OCI-LY1 (cell line): Measurements from ENCODE around the gene SMAD6.

Experiments
- H2AFZ ChIP-seq: fragments of 200-600 bp; sonication (generic), shearing (Covaris generic); 2 replicates; pipeline ENCODE4 v1.6.0; 2014; ENCODE audit warnings: antibody characterized with exemption, mild to moderate bottlenecking, low read length
- H3F3A ChIP-seq: fragments of 200-600 bp; sonication (generic), shearing (Covaris generic); 2 replicates; pipeline ENCODE4 v1.6.0; 2014; ENCODE audit warnings: mild to moderate bottlenecking, antibody characterized with exemption, low read length, moderate library complexity; ENCODE audit not compliant: insufficient read depth
- H3K27ac ChIP-seq: fragments of 200-600 bp; sonication (generic); 2 replicates; pipeline ENCODE4 v1.5.1; 2014; ENCODE audit warnings: low read length, mixed run types, mild to moderate bottlenecking, low read depth; ENCODE audit not compliant: poor library complexity, severe bottlenecking
- H3K27me3 ChIP-seq: fragments of 200-600 bp; sonication (generic); 2 replicates; pipeline ENCODE4 v1.6.0; 2014; ENCODE audit warnings: antibody characterized with exemption, mild to moderate bottlenecking, low read length, moderate library complexity; ENCODE audit not compliant: insufficient read depth
- H3K36me3 ChIP-seq: fragments of 200-600 bp; sonication (generic); 2 replicates; pipeline ENCODE4 v1.6.1; 2014; ENCODE audit warnings: mild to moderate bottlenecking, antibody characterized with exemption, low read length, moderate library complexity, mixed read lengths; ENCODE audit not compliant: insufficient read depth
- H3K4me1 ChIP-seq: fragments of 200-600 bp; sonication (generic); 2 replicates; pipeline ENCODE4 v1.5.1; 2014; ENCODE audit warnings: mild to moderate bottlenecking, low read length, moderate library complexity; ENCODE audit not compliant: insufficient read depth, severe bottlenecking
- H3K4me2 ChIP-seq: fragments of 200-600 bp; sonication (generic), shearing (Covaris generic); 2 replicates; pipeline ENCODE4 v1.6.1; 2014; ENCODE audit warnings: low read length
- H3K4me3 ChIP-seq: fragments of 200-600 bp; sonication (generic); 2 replicates; pipeline ENCODE4 v1.5.1; 2014; ENCODE audit warnings: low read length, low read depth, mild to moderate bottlenecking, mixed read lengths; ENCODE audit not compliant: poor library complexity, severe bottlenecking
- H3K79me2 ChIP-seq: fragments of 200-600 bp; shearing (Covaris generic); 2 replicates; pipeline ENCODE4 v1.6.1; 2016; ENCODE audit warnings: mixed run types, low read length, mixed read lengths; ENCODE audit not compliant: insufficient read depth
- H3K9ac ChIP-seq: fragments of 200-600 bp; sonication (generic), shearing (Covaris generic); 2 replicates; pipeline ENCODE4 v1.6.1; 2014; ENCODE audit warnings: mild to moderate bottlenecking, low read length, mixed read lengths
- H3K9me2 ChIP-seq: fragments of 200-600 bp; sonication (generic), shearing (Covaris generic); 2 replicates; pipeline ENCODE4 v1.6.1; 2014; ENCODE audit warnings: low read depth, mild to moderate bottlenecking, low read length, mixed read lengths
- H3K9me3 ChIP-seq: fragments of 200-600 bp; shearing (Covaris generic); 2 replicates; pipeline ENCODE4 v1.6.1; 2014; ENCODE audit warnings: low read length, mixed read lengths
- H4K20me1 ChIP-seq: fragments of 200-600 bp; sonication (generic), shearing (Covaris generic); 2 replicates; pipeline ENCODE4 v1.6.0; 2016; ENCODE audit warnings: mild to moderate bottlenecking, low read length; ENCODE audit not compliant: insufficient read depth
- EZH2 ChIP-seq: fragments of 200-600 bp; sonication (generic), shearing (Covaris generic); IDR thresholded peaks from 2 replicates; pipeline ENCODE4 v1.8.0; 2017; ENCODE audit warnings: borderline replicate concordance, mixed run types, mild to moderate bottlenecking, antibody characterized with exemption, low read length, moderate library complexity, mixed read lengths
- TF ChIP-seq, protein P1 (sequence below): fragments of 200-600 bp; sonication (generic), shearing (Covaris generic); IDR thresholded peaks from 2 replicates; pipeline ENCODE4 v1.5.1; 2017; ENCODE audit warnings: mild to moderate bottlenecking, antibody characterized with exemption, low read length, moderate library complexity, mixed read lengths

Gene SMAD6

DNA sequence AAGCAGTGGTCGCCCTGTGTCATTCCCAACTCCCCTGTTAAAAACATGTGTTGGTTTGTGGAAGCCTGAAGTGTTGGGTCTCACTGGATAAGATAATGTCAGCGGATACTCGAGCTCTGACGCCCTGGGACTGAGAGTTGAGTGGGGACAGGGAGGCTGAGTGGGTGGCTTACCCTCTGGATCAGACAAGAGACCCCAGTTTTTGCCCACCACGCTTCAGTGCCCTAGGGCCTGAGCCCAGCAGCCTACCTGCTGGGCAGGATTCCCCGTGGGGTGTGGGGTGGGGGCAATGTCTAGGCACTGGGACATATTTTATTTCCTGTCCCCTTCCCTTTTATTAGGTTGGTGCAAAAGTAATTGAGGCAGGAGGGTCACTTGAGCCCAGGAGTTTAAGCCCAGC, 75.0 kb downstream of the SMAD6 start:
- Histone ChIP-seq H4K20me1 (no peaks in the 10 kb centered on the region), H3K4me1 (peaks cover 16% of the 10 kb centered on the region)

DNA sequence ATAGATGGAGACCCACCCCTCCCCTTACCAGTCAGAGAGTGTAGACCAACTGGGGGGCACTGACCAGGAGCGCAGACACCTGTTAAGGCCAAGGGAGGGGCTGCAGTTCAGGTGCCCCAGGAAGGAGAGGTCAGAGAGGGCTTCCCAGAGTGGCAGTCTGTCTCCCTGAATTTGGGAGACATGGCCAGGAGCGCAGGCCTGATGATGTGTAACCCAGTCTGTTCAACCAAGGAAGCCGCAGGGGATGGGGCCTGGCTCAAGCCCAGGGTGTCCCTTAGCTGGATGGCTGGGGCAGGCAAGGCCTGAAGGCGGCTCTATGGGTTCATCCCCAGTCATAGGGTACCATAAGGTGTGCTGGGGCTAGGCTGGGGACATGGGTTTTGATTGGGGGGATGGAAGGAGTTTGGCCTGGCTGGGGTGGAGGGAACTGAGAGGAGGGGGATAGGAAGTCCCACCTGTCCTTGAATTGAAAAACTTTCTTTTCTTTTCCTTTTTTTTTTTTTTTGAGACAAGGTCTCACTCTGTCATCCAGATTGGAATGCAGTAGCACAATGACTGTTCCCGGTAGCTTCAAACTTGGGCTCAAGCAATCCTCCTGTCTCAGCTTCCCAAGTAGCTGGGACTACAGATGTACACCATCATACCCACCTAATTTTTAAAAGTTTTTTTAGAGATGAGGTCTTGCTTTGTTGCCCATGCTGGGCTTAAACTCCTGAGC, 75.7 kb downstream of the SMAD6 start:
- Histone ChIP-seq H3K27me3 (no peaks in the 10 kb centered on the region), H3K4me3 (no peak overlapping the region), H3K9me2 (no peaks in the 10 kb centered on the region), H3K27ac (no peak overlapping the region), H4K20me1 (no peaks in the 10 kb centered on the region), H3F3A (no peaks in the 10 kb centered on the region), H3K79me2 (no peaks in the 10 kb centered on the region), H3K4me2 (no peak overlapping the region), H2AFZ (no peak overlapping the region), H3K9ac (no peak overlapping the region), H3K9me3 (no peaks in the 10 kb centered on the region), H3K4me1 (peaks cover 16% of the 10 kb centered on the region), H3K36me3 (peaks cover 17% of the 10 kb centered on the region)
- TF ChIP-seq, protein P1, sequence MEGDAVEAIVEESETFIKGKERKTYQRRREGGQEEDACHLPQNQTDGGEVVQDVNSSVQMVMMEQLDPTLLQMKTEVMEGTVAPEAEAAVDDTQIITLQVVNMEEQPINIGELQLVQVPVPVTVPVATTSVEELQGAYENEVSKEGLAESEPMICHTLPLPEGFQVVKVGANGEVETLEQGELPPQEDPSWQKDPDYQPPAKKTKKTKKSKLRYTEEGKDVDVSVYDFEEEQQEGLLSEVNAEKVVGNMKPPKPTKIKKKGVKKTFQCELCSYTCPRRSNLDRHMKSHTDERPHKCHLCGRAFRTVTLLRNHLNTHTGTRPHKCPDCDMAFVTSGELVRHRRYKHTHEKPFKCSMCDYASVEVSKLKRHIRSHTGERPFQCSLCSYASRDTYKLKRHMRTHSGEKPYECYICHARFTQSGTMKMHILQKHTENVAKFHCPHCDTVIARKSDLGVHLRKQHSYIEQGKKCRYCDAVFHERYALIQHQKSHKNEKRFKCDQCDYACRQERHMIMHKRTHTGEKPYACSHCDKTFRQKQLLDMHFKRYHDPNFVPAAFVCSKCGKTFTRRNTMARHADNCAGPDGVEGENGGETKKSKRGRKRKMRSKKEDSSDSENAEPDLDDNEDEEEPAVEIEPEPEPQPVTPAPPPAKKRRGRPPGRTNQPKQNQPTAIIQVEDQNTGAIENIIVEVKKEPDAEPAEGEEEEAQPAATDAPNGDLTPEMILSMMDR, result no peak
- TF ChIP-seq EZH2, result no peak

More for the DNA sequence above, 75.0 kb downstream of the SMAD6 start:
- no peaks in the 10 kb centered on the region for H3K79me2 ChIP-seq
- no peaks in the 10 kb centered on the region for H3K9me3 ChIP-seq
- TF ChIP-seq, protein P1, result no peak
- TF ChIP-seq EZH2, result no peak
- H3K4me3 ChIP-seq, result no peak overlapping the region
- H3K27ac ChIP-seq, result no peak overlapping the region
- no peak overlapping the region for H2AFZ ChIP-seq
- no peaks in the 10 kb centered on the region for H3K9me2 ChIP-seq
- H3F3A ChIP-seq, result no peaks in the 10 kb centered on the region
- peaks cover 10% of the 10 kb centered on the region for H3K36me3 ChIP-seq
- no peak overlapping the region for H3K4me2 ChIP-seq
- no peaks in the 10 kb centered on the region for H3K27me3 ChIP-seq
- H3K9ac ChIP-seq, result no peak overlapping the region

DNA sequence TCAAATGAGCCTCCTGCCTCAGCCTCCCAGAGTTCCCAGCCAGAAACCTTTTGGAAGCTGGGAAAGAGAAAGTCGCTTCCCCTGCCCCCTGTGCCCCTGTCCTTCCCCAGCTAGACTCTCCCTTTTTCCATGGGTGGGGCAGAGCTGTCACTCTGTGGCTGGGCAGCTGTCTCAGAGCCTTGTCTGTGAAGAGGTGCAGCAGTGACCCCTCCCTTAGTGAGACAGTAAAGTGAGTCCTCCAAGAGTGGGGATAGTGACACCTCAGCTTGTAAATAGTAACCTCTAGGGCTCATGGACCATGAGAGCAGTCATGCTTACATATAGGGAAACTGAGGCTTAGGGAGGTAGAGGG, 76.3 kb downstream of the SMAD6 start:
- Histone ChIP-seq H3K9me2 (no peaks in the 10 kb centered on the region), H3K4me3 (no peak overlapping the region), H3K9ac (no peak overlapping the region), H3K36me3 (peaks cover 22% of the 10 kb centered on the region), H3K27ac (no peak overlapping the region), H4K20me1 (no peaks in the 10 kb centered on the region), H3K4me2 (no peak overlapping the region), H3F3A (no peaks in the 10 kb centered on the region), H2AFZ (no peak overlapping the region), H3K79me2 (no peaks in the 10 kb centered on the region), H3K9me3 (no peaks in the 10 kb centered on the region), H3K4me1 (peaks cover 16% of the 10 kb centered on the region), H3K27me3 (no peaks in the 10 kb centered on the region)
- TF ChIP-seq EZH2, result no peak
- TF ChIP-seq, protein P1, result no peak
